IPS-NIHi11 (cell line): ENCODE data around the gene EDN2.

Experiments
- DNase-seq: peaks from one replicate; pipeline ENCODE4 v3.0.0; 2012; ENCODE audit warnings: mixed read lengths, low spot score

EDN2 gene

DNA sequence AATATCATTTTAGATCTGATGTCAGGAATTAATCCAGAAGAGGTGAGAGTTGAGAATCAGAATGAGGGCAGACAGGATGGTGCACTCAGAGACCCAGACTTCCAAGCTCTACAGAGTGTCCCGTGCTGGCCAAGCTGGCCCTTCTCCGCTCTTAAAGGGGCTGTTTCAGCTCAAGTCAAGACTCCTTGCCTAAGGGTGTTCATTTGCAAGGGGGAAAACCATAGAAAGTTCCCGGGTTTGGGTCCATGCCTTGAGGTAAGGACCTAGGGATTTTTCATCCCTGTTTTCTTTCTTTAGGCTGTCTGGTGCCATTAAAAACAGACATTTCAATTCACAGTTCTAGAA, 47.5 kb downstream of the EDN2 start:
- no peak for DNase-seq

DNA sequence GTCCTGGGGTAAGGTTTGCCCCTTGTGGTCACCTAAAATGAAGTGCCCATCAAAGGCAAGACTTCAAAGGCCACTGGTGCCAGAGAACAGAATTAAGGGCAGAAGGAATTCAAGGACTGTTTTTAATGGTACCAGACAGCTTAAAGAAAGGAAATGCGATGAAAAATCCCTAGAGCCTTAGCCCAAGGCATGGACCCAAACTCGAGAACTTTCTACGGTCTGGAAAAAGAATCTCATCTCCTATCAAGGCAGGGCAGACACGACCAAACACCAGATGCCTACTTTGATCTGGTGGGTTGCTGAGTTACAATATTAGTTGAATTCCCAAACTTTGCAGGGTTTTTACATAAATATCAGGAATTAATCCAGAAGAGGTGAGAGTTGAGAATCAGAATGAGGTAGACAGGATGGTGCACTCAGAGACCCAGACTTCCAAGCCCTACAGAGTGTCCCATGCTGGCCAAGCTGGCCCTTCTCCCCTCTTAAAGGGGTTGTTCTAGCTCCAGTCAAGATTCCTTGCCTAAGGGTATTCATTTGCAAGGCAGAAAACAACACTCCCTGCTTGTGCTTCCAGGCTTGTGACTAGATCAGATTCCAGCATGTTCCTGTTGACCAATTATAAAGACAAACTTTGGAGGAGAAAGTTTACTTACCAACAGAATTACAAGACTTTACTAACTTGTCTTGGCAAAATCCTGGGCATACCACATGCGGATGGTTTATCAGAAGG, 48.0 kb downstream of the EDN2 start:
- no peak for DNase-seq

DNA sequence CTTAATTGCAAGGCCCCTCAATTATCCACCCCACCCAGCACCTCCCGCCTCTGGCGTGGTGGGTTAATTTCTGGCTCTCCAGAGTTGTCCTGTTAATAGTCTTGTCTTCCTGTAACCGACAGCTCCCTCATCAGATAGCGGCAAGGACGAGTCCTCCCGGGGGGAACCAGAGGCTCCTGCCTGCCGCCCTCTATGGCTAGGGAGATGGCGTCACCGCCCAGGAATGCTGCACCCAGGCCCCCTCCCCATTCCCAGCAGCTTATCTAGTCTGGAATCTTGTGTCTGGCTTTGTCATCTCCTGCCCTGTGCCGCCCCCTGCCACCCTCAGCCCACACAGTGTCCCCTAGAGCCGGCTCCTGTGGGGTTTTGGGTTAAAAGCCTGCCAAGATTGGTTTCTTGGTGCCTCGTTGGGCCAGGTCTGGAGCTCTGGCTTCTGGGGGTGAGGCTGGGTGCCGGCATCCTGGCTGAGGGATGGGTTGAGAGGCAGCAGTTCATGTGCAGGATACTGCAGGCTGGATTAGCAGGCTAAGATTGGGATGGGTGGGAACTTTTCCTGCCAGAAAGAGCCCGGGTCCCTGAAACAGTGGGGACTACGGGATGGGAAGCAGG, 48.8 kb downstream of the EDN2 start:
- DNase-seq: peak; percentile 74

DNA sequence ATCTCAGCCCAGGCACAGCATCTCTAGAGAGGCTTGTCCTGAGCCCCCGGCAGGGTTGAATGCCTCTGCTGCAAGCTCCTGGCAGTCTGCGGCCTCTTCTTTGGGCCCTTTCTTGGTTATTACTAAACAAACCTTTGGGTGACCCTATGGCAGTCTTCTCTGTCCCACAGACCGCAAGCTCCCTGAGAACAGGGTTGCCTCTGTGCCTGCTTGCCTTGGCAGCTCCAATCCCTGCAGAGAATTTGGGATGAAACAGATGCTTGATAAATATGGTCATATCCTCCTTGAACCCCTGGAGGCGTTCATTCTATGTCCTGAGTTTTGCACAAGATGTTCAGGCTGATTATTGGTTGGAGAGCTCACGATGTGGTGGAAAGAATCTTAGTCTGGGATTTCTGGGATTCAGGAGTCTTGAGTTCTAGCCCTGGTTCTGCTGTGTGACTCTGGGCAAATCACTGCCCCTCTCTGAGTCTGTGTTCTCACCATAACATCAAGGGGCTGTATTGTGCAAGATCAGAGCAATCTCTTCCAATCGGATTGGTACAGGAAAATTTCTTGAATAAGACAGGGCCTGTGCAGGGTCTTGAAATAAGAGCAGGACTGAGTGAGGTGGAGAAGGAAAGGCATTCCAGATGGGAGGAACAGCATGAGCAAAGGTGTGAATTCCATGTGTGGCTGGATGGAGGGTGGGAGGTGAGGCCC, 49.6 kb downstream of the EDN2 start:
- no peak for DNase-seq

DNA sequence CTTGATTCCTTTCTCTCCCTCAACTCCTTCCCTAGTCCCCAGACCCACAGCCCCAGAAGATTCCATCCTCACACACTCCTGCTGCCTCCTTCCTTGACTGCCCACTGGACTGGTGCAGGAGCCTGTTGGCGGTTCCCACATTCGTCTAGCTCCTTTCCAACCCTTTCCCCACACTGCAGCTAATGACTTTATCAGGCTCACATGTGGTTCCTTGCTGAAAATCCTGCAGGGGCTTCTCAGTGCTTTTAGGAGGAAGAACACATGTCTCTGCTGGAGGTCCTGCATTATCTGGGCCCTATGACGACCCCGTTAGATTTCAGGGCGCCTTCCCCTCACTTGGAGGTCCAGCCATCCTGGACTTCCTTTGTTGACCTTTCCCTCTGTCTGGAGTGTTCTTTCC, 50.2 kb downstream of the EDN2 start:
- DNase-seq: no peak

DNA sequence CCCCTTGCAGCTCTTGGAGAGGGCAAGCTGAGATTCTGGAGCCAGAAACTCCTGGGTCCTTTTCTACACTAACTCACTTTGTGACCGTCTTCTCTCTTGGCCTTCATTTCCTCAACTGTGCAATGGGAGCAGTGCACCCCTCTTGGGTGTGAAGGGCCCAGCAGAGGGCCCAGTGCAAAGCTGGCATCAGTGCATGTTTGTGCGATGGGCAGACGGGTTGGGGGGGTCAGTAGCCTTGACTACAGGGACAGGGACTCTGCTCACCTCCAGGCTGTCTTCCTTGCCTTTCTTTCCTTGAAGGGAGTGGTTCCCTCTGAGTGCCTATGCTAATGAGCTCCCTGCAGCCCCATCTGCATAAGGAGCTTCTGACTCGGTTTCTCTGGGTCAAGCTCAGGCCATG, 51.0 kb downstream of the EDN2 start:
- DNase-seq: no peak

DNA sequence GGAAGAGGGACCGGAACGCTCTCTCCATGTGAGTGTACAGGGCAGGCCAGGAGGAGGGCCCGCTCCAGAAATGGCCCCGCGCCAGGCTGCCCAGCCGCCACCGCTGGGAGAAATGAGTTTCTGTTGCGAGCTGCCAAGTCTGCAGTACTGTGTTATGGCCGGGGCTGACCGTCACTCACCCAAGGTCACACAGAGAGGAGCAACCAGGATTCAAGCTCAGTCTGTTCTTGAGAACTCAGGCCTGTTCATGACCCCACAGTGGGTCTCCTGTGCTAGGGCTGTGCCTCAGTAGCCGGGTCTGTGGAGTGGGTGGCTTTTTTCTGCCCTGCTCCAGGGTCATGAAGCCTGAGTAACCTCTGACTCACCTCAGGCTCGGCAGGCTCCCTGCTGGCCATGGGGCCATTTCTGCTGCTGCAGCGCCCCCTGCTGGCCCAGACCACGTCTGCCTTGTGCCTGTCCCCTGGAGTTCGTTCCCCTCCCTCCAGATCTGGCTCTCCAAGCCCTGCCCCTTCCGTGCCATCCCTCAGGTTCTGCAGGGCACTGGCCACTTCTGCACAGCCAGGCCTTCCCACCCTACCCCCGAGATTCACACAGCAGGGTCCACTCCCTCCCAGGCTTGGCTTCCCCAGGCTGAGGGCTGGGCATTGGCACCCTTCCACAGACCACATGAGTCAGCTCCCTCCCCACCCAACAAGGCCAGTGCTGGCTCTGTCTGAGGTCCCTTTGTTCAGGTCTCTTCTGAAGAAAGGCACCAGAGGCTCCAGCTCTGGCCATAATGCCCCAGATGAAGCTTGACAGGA, 51.8 kb downstream of the EDN2 start:
- peak; percentile 93 for DNase-seq

DNA sequence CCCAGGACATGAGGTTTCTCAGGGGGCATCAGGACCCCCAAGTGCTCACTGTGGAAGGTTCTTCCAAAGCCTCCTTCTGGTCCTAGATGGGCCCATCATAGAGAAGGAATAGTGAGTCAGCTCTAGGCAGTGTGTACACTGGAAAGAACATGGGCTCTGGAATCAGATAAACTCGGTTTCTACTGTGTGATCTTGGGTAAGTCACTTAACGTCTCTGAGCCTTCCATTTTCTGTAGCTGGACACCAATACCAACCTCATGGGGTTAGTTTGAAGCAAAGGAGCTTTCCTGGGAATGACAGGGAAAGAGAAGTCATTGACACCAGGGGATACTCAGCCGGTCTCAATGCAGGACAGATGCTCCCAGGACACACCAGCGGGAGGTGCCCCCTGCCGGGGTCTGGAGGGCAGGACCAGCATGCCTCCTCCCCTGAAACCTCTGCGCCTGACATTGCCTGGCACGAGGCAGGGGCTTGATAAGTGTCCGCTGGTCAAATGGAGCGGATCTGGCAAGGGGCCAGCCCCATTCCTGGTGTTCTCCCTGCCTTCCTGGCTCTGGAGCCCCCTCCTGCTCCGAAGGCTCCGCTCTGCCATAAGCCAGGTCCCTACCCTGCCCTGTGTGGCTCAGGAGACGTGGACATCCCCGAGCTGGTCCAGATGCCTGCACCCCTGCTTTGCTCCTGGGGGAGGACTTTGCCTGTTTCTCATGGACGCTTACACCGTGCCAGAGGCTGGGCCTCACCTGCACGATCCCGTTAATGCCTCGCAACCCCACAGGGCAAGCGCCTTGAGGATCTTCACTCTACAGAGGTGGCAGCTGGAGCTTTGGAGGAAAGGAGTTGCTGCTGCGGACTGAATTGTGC, 52.8 kb downstream of the EDN2 start:
- no peak for DNase-seq

DNA sequence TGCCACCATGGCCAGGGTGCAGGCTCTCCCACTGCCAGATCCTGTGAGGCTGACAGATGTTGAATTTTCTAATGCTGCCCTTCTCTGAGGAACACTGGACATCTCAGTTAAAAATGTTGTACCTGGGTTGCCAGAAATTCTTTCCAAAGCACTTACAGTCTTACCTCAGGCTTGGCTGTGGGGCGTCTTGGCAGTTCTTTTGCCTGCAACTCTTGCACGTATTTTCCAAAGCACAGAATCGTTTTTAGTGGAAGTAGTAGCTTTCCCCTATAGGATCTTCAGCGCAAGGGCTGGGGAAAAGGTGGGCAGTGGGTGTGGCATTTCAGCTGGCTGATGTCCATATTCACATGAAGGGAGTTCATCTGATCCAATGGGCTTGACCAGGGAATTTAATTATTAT, 53.9 kb downstream of the EDN2 start:
- no peak for DNase-seq

DNA sequence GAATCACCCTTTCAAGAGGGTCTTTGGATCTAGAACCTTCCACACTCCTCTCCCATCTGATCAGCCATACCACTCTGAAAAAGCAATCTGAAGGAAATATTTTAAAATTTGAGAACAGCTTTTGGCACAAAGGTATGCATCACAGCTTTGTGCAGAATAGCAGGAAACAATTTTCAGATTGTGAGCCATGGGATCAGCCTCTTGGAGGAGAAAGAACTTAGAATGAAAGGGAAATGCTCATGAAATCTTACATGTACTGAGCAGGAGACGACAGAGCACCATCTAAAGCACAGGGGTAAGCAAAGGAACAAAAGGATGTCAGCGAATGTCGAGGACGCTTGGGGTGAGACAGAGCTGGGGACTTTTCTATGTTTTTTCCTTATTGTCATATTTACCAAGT, 54.4 kb downstream of the EDN2 start:
- DNase-seq: no peak

DNA sequence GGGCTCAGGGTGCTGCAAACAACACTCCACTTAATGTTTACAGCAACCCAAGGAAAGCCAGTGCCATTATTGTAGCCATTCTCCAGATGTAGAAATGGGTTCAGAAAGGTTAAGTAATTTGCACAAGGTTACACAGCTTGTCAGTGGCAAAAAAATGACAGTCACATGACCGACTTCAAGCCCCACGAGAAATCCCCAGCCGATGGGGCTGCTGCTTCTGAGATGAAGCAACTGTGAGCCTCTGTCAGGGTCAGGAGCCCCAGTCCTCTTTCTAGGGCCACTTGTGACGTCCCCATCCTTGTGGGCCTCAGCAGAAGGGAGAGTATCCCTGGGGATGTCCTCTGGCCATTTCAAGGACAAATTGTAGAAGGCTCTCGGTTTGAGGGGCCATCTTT, 54.8 kb downstream of the EDN2 start:
- no peak for DNase-seq
